NOMO-1 (cell line): ENCODE data around the gene STRA8.
A peak's percentile ranks its signal among the peaks of the same experiment; 100 is the strongest.
"Not testable (repeated sequence)": the region's sequence is repeated elsewhere in the genome, so short reads cannot be mapped to it uniquely, and the experiment has no call there.

Source experiments
- DNase-seq, 2 experiments: peaks; one replicate each; lab custom pipeline; 2025; ENCODE audit not compliant: unreplicated experiment in 2 of 2; lab: John Stamatoyannopoulos, UW

Gene STRA8

GRCh38 chr7:135204341-135204749 is 29.3 kb upstream of the STRA8 start:
- no peak for DNase-seq

DNA sequence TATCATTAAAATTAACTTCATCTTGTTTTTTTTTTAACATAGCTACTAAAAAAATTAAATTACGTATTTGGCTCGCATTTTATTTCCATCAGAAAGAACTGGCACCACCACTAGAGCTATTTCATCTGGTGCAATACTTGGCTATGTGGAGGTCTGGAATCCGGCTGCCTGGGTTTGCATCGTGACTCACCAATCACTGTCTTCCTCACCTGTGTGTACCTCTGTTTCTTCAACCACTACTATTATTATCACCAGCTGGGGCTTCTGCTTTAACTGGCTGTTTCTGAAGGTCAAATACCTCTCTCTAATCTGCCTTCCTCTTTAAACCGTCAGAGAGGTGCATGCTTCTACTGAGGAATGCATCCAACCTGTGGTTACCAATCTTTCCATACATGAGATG is 28.8 kb upstream of the STRA8 start:
- DNase-seq: no peak

- DNase-seq: no peak
Observed at GRCh38 chr7:135205850-135206249, 27.8 kb upstream of the STRA8 start.

GRCh38 chr7:135206941-135207391 is 26.7 kb upstream of the STRA8 start:
- DNase-seq: peak; percentile 19 to 57

- no peak for DNase-seq
Observed at GRCh38 chr7:135207406-135208101, 26.1 kb upstream of the STRA8 start.

GRCh38 chr7:135208102-135208793 is 25.4 kb upstream of the STRA8 start:
- DNase-seq: peak in 1 of 2 experiments; percentile 3

GRCh38 chr7:135209225-135209834 is 24.3 kb upstream of the STRA8 start:
- peak in 1 of 2 experiments; percentile 10 for DNase-seq

DNA sequence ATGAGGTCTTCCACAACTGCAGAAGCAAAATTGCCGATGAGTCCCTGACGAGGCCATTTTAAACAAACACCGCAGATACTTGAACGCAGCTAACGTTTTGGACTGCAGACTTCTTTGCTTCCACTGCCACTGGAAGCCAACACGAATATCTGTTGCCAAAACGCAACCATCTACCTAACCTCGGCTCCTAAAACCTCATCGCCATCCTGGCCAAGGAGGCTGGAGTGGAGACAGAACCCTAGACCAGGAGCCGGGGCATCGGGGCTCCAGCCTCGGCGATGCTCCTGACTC is 22.8 kb upstream of the STRA8 start:
- no peak for DNase-seq

DNA sequence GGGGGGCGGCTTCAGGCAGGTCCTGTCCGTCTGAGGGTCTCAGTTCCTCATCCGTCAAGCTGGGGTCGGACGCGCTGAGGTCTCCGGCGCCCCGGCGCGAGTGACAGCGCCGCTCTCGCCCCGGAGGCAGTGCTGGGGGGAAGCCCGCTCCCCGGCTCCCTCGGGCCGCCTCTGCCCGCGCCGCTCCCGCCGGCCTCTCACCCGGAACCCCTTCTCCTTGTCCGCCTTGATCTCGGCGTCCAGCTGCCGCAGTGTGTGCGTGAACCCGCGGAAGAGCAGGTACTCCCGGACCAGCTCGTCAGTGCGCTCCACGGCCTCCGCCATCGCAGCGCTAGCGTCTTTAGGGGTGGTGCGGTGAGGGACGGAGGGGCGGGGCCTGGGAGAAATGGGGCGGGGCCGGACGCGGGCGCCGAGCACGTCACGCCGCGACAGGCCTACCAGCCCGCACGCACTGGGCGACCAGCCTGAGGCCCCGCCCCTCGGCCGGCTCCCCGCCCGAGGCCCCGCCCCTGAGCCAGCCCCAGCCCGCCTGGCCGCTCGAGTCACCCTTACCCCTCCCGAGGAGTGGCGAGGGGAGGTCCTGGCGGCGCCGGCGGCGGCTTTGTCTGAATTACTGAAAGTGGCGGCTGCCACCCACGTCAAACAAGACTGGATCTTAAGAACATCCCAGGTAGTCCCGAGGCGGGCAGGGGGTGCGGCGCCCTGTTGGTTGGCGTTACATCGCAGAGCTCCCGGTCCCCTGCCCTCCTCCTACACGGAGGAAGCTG is 22.3 kb upstream of the STRA8 start, which contains the start of gene WDR91:
WDR91 (minus strand) TSS at position 348 of the 767 bp plus-strand sequence; CDS start at position 324, 24 bp downstream.
- DNase-seq: peak; percentile 52 to 70

- not testable (repeated sequence) for DNase-seq
Observed at GRCh38 chr7:135211946-135212685, 21.5 kb upstream of the STRA8 start.

- no peak for DNase-seq
Observed at GRCh38 chr7:135213831-135214230, 19.8 kb upstream of the STRA8 start.

- no peak for DNase-seq
Observed at GRCh38 chr7:135215180-135215579, 18.5 kb upstream of the STRA8 start.

DNA sequence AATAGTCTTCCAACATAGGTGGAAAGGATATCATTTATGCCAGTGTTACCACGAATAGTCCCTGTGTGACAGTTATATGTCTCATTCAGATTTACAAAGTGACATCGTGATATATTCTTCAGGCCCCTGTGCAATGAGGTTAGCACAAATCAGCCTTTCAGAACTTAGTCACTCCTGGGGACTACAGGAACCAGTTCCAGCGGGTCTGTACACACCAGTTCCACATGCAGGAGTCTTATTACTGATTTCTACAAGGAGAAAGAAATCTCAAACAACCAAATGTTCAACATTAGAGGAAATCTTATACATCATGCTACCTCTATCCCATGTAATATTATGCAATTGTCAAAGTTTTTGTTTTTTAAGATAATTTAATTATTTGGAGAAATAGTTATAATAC is 17.9 kb upstream of the STRA8 start:
- no peak for DNase-seq

GRCh38 chr7:135217645-135218509 is 15.8 kb upstream of the STRA8 start:
- DNase-seq: no peak

DNA sequence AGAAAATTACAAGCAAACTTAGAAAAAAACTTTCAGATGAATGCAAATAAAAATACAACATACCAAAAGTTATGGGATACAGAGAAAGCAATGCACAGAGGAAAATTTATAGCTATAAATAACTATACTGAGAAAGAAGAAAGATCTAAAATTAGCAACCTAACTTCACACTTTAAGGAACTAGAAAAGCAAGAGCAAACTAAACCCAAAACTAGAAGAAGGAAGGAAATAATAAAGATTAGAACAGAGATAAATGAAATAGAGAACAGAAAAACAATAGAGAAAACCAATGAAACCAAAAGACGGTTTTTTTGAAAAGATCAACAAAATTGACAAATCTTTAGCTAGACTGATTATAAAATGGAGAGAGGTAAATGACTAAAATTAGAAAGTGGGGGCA is 9.6 kb upstream of the STRA8 start:
- peak in 1 of 2 experiments; percentile 73 for DNase-seq

- DNase-seq: no peak
Observed at GRCh38 chr7:135231686-135232085, 2.0 kb upstream of the STRA8 start.

DNA sequence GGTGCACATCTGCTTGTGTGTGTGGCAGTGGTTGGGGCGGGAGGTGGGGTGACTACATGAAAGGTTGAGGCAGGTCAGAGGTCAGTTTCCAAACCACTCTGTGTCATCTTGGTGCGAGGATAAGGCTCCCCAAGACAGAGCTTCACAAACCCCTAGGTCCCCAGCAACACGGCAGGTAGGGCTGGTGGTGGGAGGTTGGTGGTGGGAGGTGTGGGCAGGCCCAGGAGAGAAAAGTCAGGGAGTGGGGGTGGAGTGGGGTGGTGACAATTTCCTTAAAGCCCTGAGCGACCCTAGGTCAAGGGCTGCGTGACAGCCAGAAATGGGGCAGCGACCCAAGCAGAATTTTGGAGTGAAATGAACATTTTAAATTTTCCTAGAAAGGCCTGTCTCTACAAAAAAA is 1.6 kb upstream of the STRA8 start:
- no peak for DNase-seq

- no peak for DNase-seq
Observed at GRCh38 chr7:135232720-135233119, 918 bp upstream of the STRA8 start.

- DNase-seq: not testable (repeated sequence)
Observed at GRCh38 chr7:135234095-135234494, 457 bp downstream of the STRA8 start.

GRCh38 chr7:135234727-135235126 is 1.1 kb downstream of the STRA8 start:
- no peak for DNase-seq
